Activated CD8-positive, alpha-beta T cell treated with anti-CD3 and anti-CD28 coated beads for 36 hours (primary cell): ENCODE data around the gene MATN1. TPM values are rescaled to one million over a fixed set of nuclear protein-coding genes. Genes with fewer than 3 reads are reported as not detected.
A peak's percentile ranks its signal among the peaks of the same experiment; 100 is the strongest.

ENCODE experiments used
- ATAC-seq: fragments of 200-7000 bp; cut with Tn5 transposase; one replicate; pipeline ENCODE4 v1.10.0; 2021; ENCODE audit warnings: mild to moderate bottlenecking, moderate library complexity
- CTCF ChIA-PET: fragments of 350-600 bp; sonication (Branson Sonifier 250); formaldehyde crosslinking; loops from one replicate; lab custom pipeline; 2021; ENCODE audit warnings: antibody characterized with exemption; lab: Charles Lee
- POLR2A ChIA-PET: fragments of 350-600 bp; sonication (Branson Sonifier 250); formaldehyde crosslinking; loops from one replicate; lab custom pipeline; 2021; ENCODE audit warnings: antibody characterized with exemption; lab: Charles Lee
- DNase-seq: peaks from one replicate; pipeline ENCODE4 v3.0.0-alpha.2; 2020
- H3K27ac Mint-ChIP-seq: one replicate; pipeline ENCODE4 v1.8.0; 2021; ENCODE audit warnings: mild to moderate bottlenecking, mixed read lengths
- H3K27me3 Mint-ChIP-seq: one replicate; pipeline ENCODE4 v1.8.0; 2021; ENCODE audit warnings: mixed read lengths
- H3K36me3 Mint-ChIP-seq: one replicate; pipeline ENCODE4 v1.8.0; 2021; ENCODE audit warnings: low read depth, mixed read lengths
- H3K4me1 Mint-ChIP-seq: one replicate; pipeline ENCODE4 v1.8.0; 2021; ENCODE audit warnings: low read depth, mixed read lengths
- H3K4me3 Mint-ChIP-seq: one replicate; pipeline ENCODE4 v1.8.0; 2021; ENCODE audit warnings: mild to moderate bottlenecking, moderate library complexity, mixed read lengths
- H3K9me3 Mint-ChIP-seq: one replicate; pipeline ENCODE4 v1.8.0; 2021; ENCODE audit warnings: mixed read lengths
- intact Hi-C: fragments of 100-400 bp; cut with micrococcal nuclease; formaldehyde crosslinking; loops from one replicate; pipeline ENCODE4 v1.10.0; 2022
- total RNA-seq, 2 experiments: library from RNA; stranded (reverse); gene quantifications; one replicate each; pipeline ENCODE4 v1.2.3, GENCODE V29; 2021
- TF ChIP-seq, protein P1 (sequence below): fragments of 200-600 bp; IDR thresholded peaks from one replicate; pipeline ENCODE4 v1.8.0; 2022; ENCODE audit warnings: antibody characterized with exemption, mild to moderate bottlenecking

The MATN1 gene
- total RNA-seq, 2 experiments from 2014 or later: 0.45 to 1.4 TPM

GRCh38 chr1:30686236-30686935, 37.0 kb downstream of the MATN1 start:
- Mint-ChIP-seq H3K36me3 (no peaks in the 10 kb centered on the region), H3K9me3 (no peaks in the 10 kb centered on the region), H3K27ac (no peak overlapping the region), H3K4me1 (peaks cover 2% of the 10 kb centered on the region), H3K4me3 (no peak overlapping the region), H3K27me3 (peaks cover 31% of the 10 kb centered on the region)
- TF ChIP-seq, protein P1, sequence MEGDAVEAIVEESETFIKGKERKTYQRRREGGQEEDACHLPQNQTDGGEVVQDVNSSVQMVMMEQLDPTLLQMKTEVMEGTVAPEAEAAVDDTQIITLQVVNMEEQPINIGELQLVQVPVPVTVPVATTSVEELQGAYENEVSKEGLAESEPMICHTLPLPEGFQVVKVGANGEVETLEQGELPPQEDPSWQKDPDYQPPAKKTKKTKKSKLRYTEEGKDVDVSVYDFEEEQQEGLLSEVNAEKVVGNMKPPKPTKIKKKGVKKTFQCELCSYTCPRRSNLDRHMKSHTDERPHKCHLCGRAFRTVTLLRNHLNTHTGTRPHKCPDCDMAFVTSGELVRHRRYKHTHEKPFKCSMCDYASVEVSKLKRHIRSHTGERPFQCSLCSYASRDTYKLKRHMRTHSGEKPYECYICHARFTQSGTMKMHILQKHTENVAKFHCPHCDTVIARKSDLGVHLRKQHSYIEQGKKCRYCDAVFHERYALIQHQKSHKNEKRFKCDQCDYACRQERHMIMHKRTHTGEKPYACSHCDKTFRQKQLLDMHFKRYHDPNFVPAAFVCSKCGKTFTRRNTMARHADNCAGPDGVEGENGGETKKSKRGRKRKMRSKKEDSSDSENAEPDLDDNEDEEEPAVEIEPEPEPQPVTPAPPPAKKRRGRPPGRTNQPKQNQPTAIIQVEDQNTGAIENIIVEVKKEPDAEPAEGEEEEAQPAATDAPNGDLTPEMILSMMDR: no peak
- ChIA-PET POLR2A (interaction anchor here (0.9 to 1.3 kb wide), 2 partner anchors 10 to 26 kb away, joined by 3 read pairs; no protein-coding TSS in a partner anchor), CTCF (interaction anchor here (1.2 to 1.5 kb wide), 2 partner anchors 21 to 29 kb away, joined by 3 to 6 read pairs; no protein-coding TSS in a partner anchor)
- ATAC-seq (no peak), DNase-seq (no peak)
- intact Hi-C loops: no loop called here

DNA sequence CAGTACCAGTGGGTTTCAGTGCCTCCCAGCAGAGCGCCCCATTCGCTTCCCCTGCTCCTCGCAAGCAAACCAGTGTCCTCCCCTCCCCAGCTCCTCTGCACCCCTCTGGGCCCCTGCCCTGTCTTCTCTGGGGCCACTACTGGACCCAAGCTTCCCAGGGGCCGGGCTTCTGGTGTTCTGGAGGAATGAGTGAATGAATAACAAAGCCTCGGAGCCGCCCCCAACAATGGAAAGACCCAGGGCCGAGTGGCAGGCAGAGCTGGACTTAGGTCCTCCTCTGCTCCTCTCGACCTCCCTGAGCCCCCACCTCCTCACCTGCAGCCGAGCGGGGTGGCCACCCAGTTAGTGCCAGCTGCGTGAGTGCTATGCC, 37.6 kb downstream of the MATN1 start:
- peaks cover 31% of the 10 kb centered on the region for H3K27me3 Mint-ChIP-seq
- H3K4me1 Mint-ChIP-seq: peaks cover 2% of the 10 kb centered on the region
- TF ChIP-seq, protein P1: no peak
- H3K9me3 Mint-ChIP-seq: no peaks in the 10 kb centered on the region
- no peak for DNase-seq
- intact Hi-C loops: no loop called here
- no peak overlapping the region for H3K27ac Mint-ChIP-seq
- no peak overlapping the region for H3K4me3 Mint-ChIP-seq
- ChIA-PET POLR2A (interaction anchor here (1.3 kb wide), 1 partner anchor 26 kb away, joined by 3 read pairs; no protein-coding TSS in a partner anchor), CTCF (interaction anchor here (1.2 to 1.5 kb wide), 2 partner anchors 22 to 30 kb away, joined by 3 to 6 read pairs; no protein-coding TSS in a partner anchor)
- H3K36me3 Mint-ChIP-seq: no peaks in the 10 kb centered on the region
- ATAC-seq: no peak

- CTCF ChIA-PET: interaction anchor here (0.6 to 1.5 kb wide), 5 partner anchors 11 to 124 kb away, joined by 3 to 6 read pairs (median 4); no protein-coding TSS in a partner anchor
- H3K27ac Mint-ChIP-seq: no peak overlapping the region
- no peaks in the 10 kb centered on the region for H3K9me3 Mint-ChIP-seq
- peak; percentile 62 for ATAC-seq
- peak; percentile 31 for DNase-seq
- intact Hi-C loops: no loop called here
- TF ChIP-seq, protein P1: no peak
- H3K4me3 Mint-ChIP-seq: peak overlapping the region; percentile 42
- POLR2A ChIA-PET: interaction anchor here (1.3 kb wide), 1 partner anchor 27 kb away, joined by 3 read pairs; no protein-coding TSS in a partner anchor
- H3K36me3 Mint-ChIP-seq: no peaks in the 10 kb centered on the region
- H3K27me3 Mint-ChIP-seq: peaks cover 31% of the 10 kb centered on the region
- peaks cover 2% of the 10 kb centered on the region for H3K4me1 Mint-ChIP-seq
Observed at GRCh38 chr1:30684881-30685795, 38.2 kb downstream of the MATN1 start.

GRCh38 chr1:30684259-30684658, 39.1 kb downstream of the MATN1 start:
- ChIA-PET CTCF (interaction anchor here (0.9 to 1.2 kb wide), 2 partner anchors 10 to 23 kb away, joined by 4 to 5 read pairs; no protein-coding TSS in a partner anchor), POLR2A (no interaction called here)
- Mint-ChIP-seq H3K9me3 (no peaks in the 10 kb centered on the region), H3K36me3 (no peaks in the 10 kb centered on the region), H3K4me1 (peaks cover 2% of the 10 kb centered on the region), H3K27ac (no peak overlapping the region), H3K4me3 (no peak overlapping the region), H3K27me3 (peaks cover 31% of the 10 kb centered on the region)
- intact Hi-C loops: no loop called here
- no peak for DNase-seq
- ATAC-seq: no peak
- TF ChIP-seq, protein P1: no peak
